Measurements from ENCODE around the gene ODAD2.
"Not testable (repeated sequence)": the region's sequence is repeated elsewhere in the genome, so short reads cannot be mapped to it uniquely, and the experiment has no call there.

ODAD2 gene

DNA sequence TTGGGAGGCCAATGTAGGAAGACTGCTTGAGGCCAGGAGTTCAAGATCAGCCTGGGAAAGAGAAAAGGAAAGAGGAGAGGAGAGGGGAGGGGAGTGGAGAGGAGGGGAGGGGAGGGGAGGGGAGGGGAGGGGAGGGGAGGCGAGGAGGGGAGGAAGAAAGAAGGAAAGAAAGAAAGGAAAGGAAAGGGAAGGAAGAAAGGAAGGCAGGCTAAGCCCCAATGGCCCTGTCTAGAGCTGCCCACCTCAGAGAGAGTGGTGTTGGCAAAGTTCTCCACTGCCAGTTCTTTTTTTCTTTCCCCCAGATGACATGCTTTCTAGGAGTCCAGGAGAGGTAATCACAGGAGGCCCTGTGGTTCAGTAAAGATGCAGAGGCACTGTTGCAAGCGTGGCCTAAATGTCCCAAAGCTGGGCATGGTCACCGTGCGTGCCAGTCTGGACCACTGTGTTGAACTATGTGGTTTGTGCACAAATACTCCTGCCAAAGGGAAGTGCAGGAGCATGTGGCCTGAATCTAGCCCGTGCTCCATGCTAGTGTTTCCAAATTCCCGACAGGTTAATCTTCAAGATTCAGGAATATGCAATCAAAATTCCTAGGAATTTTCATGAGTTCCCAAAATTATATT, 39.7 kb downstream of the ODAD2 start:
- in situ Hi-C loops (cut with HindIII; ENCODE audit: low sequenced_read_pairs): no loop called here

GRCh38 chr10:27958383-27958782, 40.5 kb downstream of the ODAD2 start:
- in situ Hi-C loops (cut with HindIII; ENCODE audit: low sequenced_read_pairs): not testable (repeated sequence)

DNA sequence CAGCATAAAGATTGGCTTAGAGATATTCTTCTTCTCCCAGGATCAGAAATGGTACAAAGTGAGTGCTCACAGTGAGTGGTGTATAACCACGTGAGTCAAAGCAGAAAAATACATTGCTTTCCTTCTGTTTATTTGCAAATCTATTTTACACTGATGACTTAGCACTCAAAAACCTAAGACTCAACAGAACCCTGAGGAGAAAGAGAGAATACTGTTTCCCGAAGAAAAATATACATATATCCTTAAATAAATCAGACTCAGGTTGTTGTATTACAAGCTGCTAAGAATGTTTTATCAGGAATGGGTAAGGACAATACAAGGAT, 48.7 kb downstream of the ODAD2 start:
- in situ Hi-C loops (cut with HindIII; ENCODE audit: low sequenced_read_pairs): no loop called here

GRCh38 chr10:27949528-27950241, 49.2 kb downstream of the ODAD2 start:
- in situ Hi-C loops (cut with HindIII; ENCODE audit: low sequenced_read_pairs): no loop called here

DNA sequence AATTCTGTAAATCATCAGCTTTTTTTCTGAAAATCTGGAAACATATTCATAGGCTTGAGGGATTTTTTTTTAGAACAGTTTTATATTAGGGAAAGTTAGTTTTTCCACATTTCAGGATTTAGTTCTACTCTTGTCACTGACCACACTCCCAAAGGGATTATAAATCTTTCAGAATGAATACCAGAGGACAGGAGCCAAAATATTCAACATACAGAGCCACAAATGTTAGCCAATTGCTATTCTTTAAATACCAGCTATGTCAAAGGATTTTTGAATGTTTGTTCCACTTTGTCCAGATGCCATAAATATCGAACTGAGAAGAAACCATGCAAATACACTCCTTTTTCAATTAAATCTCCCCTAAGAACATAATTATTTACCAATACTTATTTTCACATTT, 50.7 kb downstream of the ODAD2 start:
- in situ Hi-C loops (cut with HindIII; ENCODE audit: low sequenced_read_pairs): no loop called here

DNA sequence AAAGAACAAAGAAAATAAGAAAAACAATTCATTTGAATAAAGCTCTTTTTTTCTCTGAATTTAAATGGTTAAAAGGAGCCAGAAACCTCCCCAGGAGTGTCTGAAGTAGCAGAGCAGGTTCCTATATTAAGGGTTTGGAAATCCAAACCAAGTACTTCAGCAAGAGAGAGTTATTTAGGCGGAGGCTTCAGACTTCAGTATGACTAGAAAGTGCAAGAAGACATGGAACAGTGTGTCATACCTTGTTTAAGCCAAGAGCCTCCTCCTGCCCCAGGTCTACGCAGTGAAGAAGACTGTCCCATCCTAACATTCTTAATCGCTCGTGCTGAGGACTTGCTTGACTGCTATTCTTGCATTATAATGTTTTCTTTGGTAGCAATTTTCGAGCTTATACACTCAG, 51.3 kb downstream of the ODAD2 start:
- in situ Hi-C loops (cut with HindIII; ENCODE audit: low sequenced_read_pairs): no loop called here

DNA sequence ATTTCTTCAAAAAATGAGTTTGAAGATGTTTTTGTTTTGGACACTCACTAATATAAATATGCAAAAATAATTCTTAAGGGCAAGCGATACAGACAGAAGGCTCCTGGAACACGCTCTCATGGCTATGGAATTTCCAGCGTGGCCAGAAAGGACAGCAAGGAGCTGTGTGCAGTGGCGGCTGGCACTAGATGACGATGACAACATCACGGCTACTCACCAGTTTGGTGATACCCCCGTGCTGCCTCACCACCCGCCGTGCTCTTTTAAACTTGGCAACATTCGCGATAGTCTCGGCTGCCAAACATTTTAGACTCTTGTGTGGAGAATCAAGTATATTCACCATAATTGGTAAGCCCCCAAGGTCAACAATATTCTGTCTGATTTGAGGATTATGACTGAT, 54.9 kb downstream of the ODAD2 start:
- in situ Hi-C loops (cut with HindIII; ENCODE audit: low sequenced_read_pairs): no loop called here

DNA sequence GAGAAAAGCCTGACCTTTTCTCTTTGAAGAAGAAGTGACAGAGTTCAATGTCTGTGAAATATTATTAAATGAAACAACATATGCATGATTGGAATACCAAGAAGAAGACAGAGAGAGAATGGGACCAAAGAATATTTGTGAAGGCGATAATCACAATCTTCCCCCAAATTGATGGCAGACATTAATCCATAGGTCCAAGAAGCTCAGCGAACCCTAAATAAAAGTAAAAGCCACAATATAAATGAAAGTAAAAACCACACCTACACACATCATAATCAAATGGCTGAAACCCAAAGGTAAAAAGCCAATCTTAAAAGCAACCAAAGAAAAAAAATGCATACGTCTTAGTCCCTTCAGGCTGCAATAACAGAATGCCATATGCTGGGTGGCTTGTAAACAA, 84.0 kb downstream of the ODAD2 start:
- in situ Hi-C loops (cut with HindIII; ENCODE audit: low sequenced_read_pairs): no loop called here

DNA sequence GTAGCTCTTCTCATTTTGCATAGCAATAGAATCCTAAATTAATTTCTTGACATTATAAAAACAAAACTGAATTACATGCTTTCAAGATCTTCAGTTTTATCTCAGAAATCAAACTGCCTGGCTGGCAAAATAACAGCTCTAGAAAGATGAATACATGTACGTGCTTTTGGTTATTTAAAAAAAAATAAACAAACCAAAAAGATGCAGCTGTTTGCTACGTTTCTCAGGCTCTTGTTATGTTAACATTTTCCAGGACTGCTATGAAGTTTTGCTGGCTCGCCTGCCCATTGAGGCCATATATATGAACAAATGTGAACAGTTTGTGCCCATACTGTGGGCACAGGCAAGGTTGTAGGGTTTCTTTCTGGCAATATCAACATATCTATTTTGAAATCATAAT, 86.6 kb downstream of the ODAD2 start:
- in situ Hi-C loops (cut with HindIII; ENCODE audit: low sequenced_read_pairs): no loop called here

- in situ Hi-C loops (cut with HindIII; ENCODE audit: low sequenced_read_pairs): no loop called here
Observed at GRCh38 chr10:27911539-27911938, 87.3 kb downstream of the ODAD2 start.

DNA sequence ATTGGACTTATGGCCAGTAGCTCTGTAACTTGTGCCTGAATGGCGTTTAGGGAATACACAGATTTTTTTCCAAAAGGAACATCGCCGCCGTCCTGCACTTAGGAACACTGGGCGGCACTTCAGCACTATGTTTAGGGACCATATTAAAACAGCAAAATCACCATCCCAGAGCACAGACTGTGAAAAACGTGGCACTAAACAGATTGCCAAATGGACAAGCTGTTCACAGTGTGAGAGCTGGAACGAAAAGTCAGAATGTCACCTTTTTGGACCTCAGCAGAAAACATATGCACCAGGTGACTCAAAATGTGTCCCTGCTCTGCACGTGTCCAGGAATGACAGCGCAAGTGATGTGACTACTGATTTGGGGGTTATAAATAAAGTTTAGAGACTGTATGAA, 87.9 kb downstream of the ODAD2 start:
- in situ Hi-C loops (cut with HindIII; ENCODE audit: low sequenced_read_pairs): no loop called here

DNA sequence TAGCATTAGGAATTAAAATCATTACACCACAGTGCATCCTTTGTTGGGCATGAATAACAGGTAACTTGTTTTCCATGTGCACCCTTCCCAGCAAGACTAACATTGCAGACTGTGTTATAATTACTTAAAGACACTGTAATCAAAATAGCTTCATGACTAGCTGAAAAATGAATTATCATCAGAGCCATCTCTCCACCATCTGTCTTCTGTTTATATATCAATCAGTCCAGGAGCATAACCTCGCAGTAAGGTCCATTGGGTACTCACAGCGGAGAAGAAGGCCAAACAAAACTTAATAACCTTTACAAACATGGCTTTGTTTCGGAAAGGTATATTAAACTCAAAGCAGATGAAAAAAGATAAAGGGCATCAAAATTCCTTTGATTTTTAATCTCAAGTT, 90.6 kb downstream of the ODAD2 start:
- in situ Hi-C loops (cut with HindIII; ENCODE audit: low sequenced_read_pairs): no loop called here

- in situ Hi-C loops (cut with HindIII; ENCODE audit: low sequenced_read_pairs): not testable (repeated sequence)
Observed at GRCh38 chr10:27899485-27899884, 99.4 kb downstream of the ODAD2 start.

GRCh38 chr10:27899058-27899457, 99.8 kb downstream of the ODAD2 start:
- in situ Hi-C loops (cut with HindIII; ENCODE audit: low sequenced_read_pairs): no loop called here

DNA sequence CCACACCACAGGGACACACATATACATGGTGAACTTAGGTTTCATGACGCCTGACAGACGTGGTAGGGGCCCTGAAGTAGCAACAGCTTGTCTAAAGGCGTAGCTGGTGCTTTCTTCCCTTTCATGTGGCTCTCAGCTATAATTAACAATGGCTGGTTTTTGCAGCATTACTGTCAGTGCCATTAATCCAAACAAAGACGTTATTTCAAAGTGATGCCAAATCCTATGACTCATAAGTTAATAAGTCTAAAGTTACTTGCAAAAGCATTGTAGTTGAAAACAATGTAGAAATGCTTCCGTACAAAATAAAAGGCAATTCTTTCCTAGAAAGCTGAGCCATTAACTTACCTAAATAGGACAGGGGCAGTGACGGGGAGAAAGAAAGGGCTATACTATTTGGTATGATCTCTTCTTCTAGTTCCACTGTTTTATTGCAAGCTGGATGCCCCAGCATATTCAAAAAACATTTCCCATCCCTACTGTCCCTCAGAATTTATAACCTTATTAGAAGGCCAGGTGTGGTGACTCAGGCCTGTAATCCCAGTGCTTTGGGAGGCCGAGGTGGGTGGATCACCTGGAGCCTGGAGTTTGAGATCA, 105.4 kb downstream of the ODAD2 start:
- in situ Hi-C loops (cut with HindIII; ENCODE audit: low sequenced_read_pairs): no loop called here

GRCh38 chr10:27890971-27891370, 107.9 kb downstream of the ODAD2 start:
- in situ Hi-C loops (cut with HindIII; ENCODE audit: low sequenced_read_pairs): no loop called here

- in situ Hi-C loops (cut with HindIII; ENCODE audit: low sequenced_read_pairs): no loop called here
Observed at GRCh38 chr10:27889518-27889917, 109.4 kb downstream of the ODAD2 start.

DNA sequence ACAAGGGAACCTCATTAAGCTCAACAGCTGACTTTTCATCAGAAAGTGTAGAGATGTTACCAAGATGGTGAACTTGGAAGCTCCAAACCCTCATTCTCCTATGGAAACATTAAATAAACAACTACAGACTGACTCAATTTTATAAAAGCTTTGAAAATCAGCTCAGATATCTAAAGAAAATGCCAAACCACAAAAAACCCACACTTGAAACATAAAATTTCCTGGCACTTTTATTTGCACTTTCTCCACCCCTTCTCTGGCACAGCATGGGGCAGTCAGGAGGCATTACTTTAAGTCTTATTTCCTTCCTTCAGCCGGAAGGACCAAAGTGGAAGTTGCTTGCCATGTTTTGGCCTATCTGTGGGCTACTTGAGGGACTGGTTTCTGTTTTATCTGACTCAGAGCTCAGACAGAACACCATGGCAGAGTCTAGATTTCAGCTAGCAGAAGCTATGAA, 114.7 kb downstream of the ODAD2 start:
- in situ Hi-C loops (cut with HindIII; ENCODE audit: low sequenced_read_pairs): no loop called here

- in situ Hi-C loops (cut with HindIII; ENCODE audit: low sequenced_read_pairs): no loop called here
Observed at GRCh38 chr10:27878281-27878680, 120.6 kb downstream of the ODAD2 start.

GRCh38 chr10:27865221-27865635, 133.7 kb downstream of the ODAD2 start:
- in situ Hi-C loops (cut with HindIII; ENCODE audit: low sequenced_read_pairs): no loop called here

- in situ Hi-C loops (cut with HindIII; ENCODE audit: low sequenced_read_pairs): no loop called here
Observed at GRCh38 chr10:27861781-27862180, 137.1 kb downstream of the ODAD2 start.

DNA sequence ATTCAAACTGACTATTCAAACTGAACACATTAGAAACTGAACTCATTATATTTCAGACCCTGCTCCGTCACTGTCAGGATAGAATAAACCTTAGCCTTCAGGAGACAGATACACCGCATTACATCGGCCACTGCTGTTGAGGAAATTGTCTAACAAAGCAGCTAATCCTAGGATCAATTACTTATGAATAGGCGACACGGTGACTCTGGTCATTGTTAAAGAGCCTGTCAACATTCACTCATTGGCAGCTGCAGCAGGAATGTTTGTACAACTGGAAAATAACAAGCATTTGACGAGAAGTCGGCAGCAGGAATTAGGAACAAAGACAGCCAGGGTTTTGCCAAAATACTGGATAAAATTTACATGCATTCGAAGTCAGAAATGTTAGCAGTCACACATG, 141.3 kb downstream of the ODAD2 start:
- in situ Hi-C loops (cut with HindIII; ENCODE audit: low sequenced_read_pairs): no loop called here
